B cell (primary cell): ENCODE data around the gene EIF4A3. TPM values are rescaled to one million over a fixed set of nuclear protein-coding genes. Genes with fewer than 3 reads are reported as not detected.

Source experiments
- ATAC-seq: fragments of 200-7000 bp; cut with Tn5 transposase; one replicate; pipeline ENCODE4 v1.10.0; 2021; ENCODE audit warnings: low read depth, mild to moderate bottlenecking, moderate number of reproducible peaks, moderate library complexity
- CTCF ChIA-PET: fragments of 350-600 bp; sonication (Branson Sonifier 250); formaldehyde crosslinking; loops from one replicate; lab custom pipeline; 2021; ENCODE audit warnings: antibody characterized with exemption, inconsistent platforms; lab: Charles Lee
- POLR2A ChIA-PET: fragments of 350-600 bp; sonication (Branson Sonifier 250); formaldehyde crosslinking; loops from one replicate; lab custom pipeline; 2021; ENCODE audit warnings: antibody characterized with exemption; lab: Charles Lee
- DNase-seq: peaks from one replicate; pipeline ENCODE4 v3.0.0; 2013
- H2AFZ ChIP-seq: 2 replicates; pipeline ENCODE4 v1.6.1; 2012; ENCODE audit warnings: mild to moderate bottlenecking, low read depth, low read length; ENCODE audit not compliant: insufficient read depth, poor library complexity, severe bottlenecking
- H3K27ac ChIP-seq, 2 donors: 1 replicate in 1 of 2; 2 replicates in 1 of 2; pipeline ENCODE4 v1.5.1; 2012 to 2013; ENCODE audit warnings: low read length in 2 of 2, mild to moderate bottlenecking in 2 of 2, moderate library complexity in 1 of 2
- H3K27me3 ChIP-seq, 4 experiments: fragments of 200-600 bp in 1 of 4; sonication (generic) in 1 of 4; replicated peaks in 1 of 4; 1 replicate in 2 of 4; 2 replicates in 2 of 4; pipeline versions ENCODE4 v1.6.1 to v1.7.0; 2013 to 2016; ENCODE audit warnings: low read length in 3 of 4, mild to moderate bottlenecking in 2 of 4, mixed read lengths in 1 of 4, moderate library complexity in 1 of 4; ENCODE audit not compliant: insufficient read depth in 4 of 4, control insufficient read depth in 3 of 4; ENCODE audit errors: control extremely low read depth in 1 of 4
- H3K36me3 ChIP-seq, 2 experiments: replicated peaks in 1 of 2; 1 replicate in 1 of 2; 2 replicates in 1 of 2; pipeline versions ENCODE4 v1.6.1 to v1.7.1; 2013; ENCODE audit warnings: low read length in 1 of 2; ENCODE audit not compliant: insufficient read depth in 2 of 2, control insufficient read depth in 1 of 2; ENCODE audit errors: control extremely low read depth in 1 of 2, extremely low read depth in 1 of 2
- H3K4me1 ChIP-seq, 2 donors: fragments of 200-600 bp in 1 of 2; sonication (generic) in 1 of 2; 1 replicate in 1 of 2; 2 replicates in 1 of 2; pipeline versions ENCODE4 v1.5.1 to v1.6.1; 2013 to 2017; ENCODE audit warnings: low read length in 2 of 2; ENCODE audit not compliant: control insufficient read depth in 2 of 2, insufficient read depth in 2 of 2
- H3K4me2 ChIP-seq: replicated peaks from 2 replicates; pipeline ENCODE3; 2012; ENCODE audit warnings: mild to moderate bottlenecking, low read depth, low read length; ENCODE audit not compliant: poor library complexity, severe bottlenecking
- H3K4me3 ChIP-seq, 5 experiments: fragments of 200-600 bp in 1 of 5; sonication (generic) in 1 of 5; 1 replicate in 3 of 5; 2 replicates in 2 of 5; pipeline versions ENCODE4 v1.5.1 to v1.7.0; 2011 to 2016; ENCODE audit warnings: low read length in 4 of 5, mild to moderate bottlenecking in 4 of 5, low read depth in 2 of 5, control low read depth in 1 of 5, moderate library complexity in 1 of 5; ENCODE audit not compliant: insufficient read depth in 1 of 5; ENCODE audit errors: control extremely low read depth in 1 of 5, extremely low read depth in 1 of 5
- H3K79me2 ChIP-seq: fragments of 200-600 bp; sonication (generic); one replicate; pipeline ENCODE4 v1.6.0; 2016; ENCODE audit warnings: low read length; ENCODE audit not compliant: control insufficient read depth, insufficient read depth
- H3K9ac ChIP-seq: fragments of 200-600 bp; sonication (generic); 2 replicates; pipeline ENCODE4 v1.6.1; 2017; ENCODE audit warnings: mild to moderate bottlenecking, low read length, moderate library complexity
- H3K9me3 ChIP-seq, 3 donors: one replicate each; pipeline versions ENCODE4 v1.6.1 to v1.7.1; 2013; ENCODE audit warnings: low read length in 2 of 3; ENCODE audit not compliant: control insufficient read depth in 2 of 3, insufficient read depth in 1 of 3; ENCODE audit errors: control extremely low read depth in 1 of 3
- H4K20me1 ChIP-seq: 2 replicates; pipeline ENCODE4 v1.6.0; 2012; ENCODE audit warnings: mild to moderate bottlenecking, low read length; ENCODE audit not compliant: insufficient read depth, control insufficient read depth, poor library complexity, severe bottlenecking
- H3K27ac Mint-ChIP-seq: one replicate; pipeline ENCODE4 v1.8.0; 2021; ENCODE audit warnings: mixed read lengths
- H3K27me3 Mint-ChIP-seq: one replicate; pipeline ENCODE4 v1.8.0; 2021; ENCODE audit warnings: mixed read lengths
- H3K4me1 Mint-ChIP-seq: one replicate; pipeline ENCODE4 v1.8.0; 2021; ENCODE audit warnings: mixed read lengths
- H3K4me3 Mint-ChIP-seq: one replicate; pipeline ENCODE4 v1.8.0; 2021; ENCODE audit warnings: mixed read lengths
- H3K9me3 Mint-ChIP-seq: one replicate; pipeline ENCODE4 v1.8.0; 2022; ENCODE audit warnings: mixed read lengths; ENCODE audit not compliant: insufficient read depth
- CTCF ChIP-seq: fragments of 200-600 bp; IDR thresholded peaks from one replicate; pipeline ENCODE4 v1.8.0; 2022; ENCODE audit warnings: antibody characterized with exemption, mild to moderate bottlenecking
- EZH2 ChIP-seq: IDR thresholded peaks from 2 replicates; pipeline ENCODE4 v1.6.1; 2012; ENCODE audit warnings: borderline replicate concordance, low read depth, mild to moderate bottlenecking, moderate library complexity, low read length; ENCODE audit not compliant: insufficient read depth, poor library complexity, severe bottlenecking
- WGBS: methylation state at CpG from one replicate; pipeline ENCODE4 v1.1.5; 2013; ENCODE audit warnings: missing lambda C conversion rate; ENCODE audit not compliant: insufficient coverage; 5-methylcytosine and 5-hydroxymethylcytosine counted together
- intact Hi-C: fragments of 100-400 bp; cut with micrococcal nuclease; formaldehyde crosslinking; loops from one replicate; pipeline ENCODE4 v1.10.0; 2022
- polyA plus RNA-seq: library from polyadenylated mRNA; depleted of rRNA; stranded (reverse); fragments of >200 nt; gene quantifications from 2 replicates; pipeline ENCODE4 v1.2.3, GENCODE V29; 2012
- total RNA-seq, 2 donors: library from RNA; stranded (reverse); fragments of 120-200 nt in 1 of 2; gene quantifications; 1 replicate in 1 of 2; 2 replicates in 1 of 2; pipeline versions ENCODE4 v1.2.3 to v1.2.4, GENCODE V29; 2013 to 2022

EIF4A3 gene
- total and polyA plus RNA-seq, 2 donors (not counting 1 experiment from before 2014, with no cell fraction given): 86.0 to 137 TPM

- Histone ChIP-seq H2AFZ (no peak overlapping the region), H3K27me3 (no peaks in the 10 kb centered on the region), H3K36me3 (no peaks in the 10 kb centered on the region), H3K27ac (no peak overlapping the region), H3K4me3 (no peak overlapping the region), H3K4me2 (no peak overlapping the region), H3K9me3 (peaks cover 0 to 4% (median 0%) of the 10 kb centered on the region in 3 donors), H3K4me1 (peaks cover 5 to 7% of the 10 kb centered on the region in 2 donors), H3K79me2 (no peaks in the 10 kb centered on the region), H4K20me1 (no peaks in the 10 kb centered on the region), H3K9ac (no peak overlapping the region)
- POLR2A ChIA-PET: no interaction called here
- Mint-ChIP-seq H3K27me3 (no peaks in the 10 kb centered on the region), H3K27ac (no peak overlapping the region), H3K4me3 (no peak overlapping the region), H3K4me1 (peaks cover 7% of the 10 kb centered on the region), H3K9me3 (no peaks in the 10 kb centered on the region)
- no peak for ATAC-seq
- no peak for DNase-seq
- CTCF ChIA-PET: interaction anchor here (1.1 to 2.7 kb wide), 2 partner anchors 16 kb away, joined by 3 to 6 read pairs; partner anchors contain the start of gene GAA
- 96% methylated on average over 25 of the region's 31 CpGs for WGBS
- intact Hi-C loops: no loop called here
- no peak for TF ChIP-seq CTCF
- TF ChIP-seq EZH2: no peak
Observed at GRCh38 chr17:80117491-80118401, 29.2 kb downstream of the EIF4A3 start.

GRCh38 chr17:80116921-80117380 lies 30.0 kb downstream of the EIF4A3 start:
- no peaks in the 10 kb centered on the region for H3K9me3 Mint-ChIP-seq
- Histone ChIP-seq H3K27me3 (no peaks in the 10 kb centered on the region), H3K4me1 (peaks cover 11 to 14% of the 10 kb centered on the region in 2 donors), H3K27ac (no peak overlapping the region), H3K9me3 (peaks cover 0 to 4% (median 0%) of the 10 kb centered on the region in 3 donors), H4K20me1 (no peaks in the 10 kb centered on the region), H2AFZ (no peak overlapping the region), H3K79me2 (no peaks in the 10 kb centered on the region), H3K4me3 (no peak overlapping the region), H3K9ac (no peak overlapping the region), H3K4me2 (no peak overlapping the region), H3K36me3 (no peaks in the 10 kb centered on the region)
- no peak overlapping the region for H3K27ac Mint-ChIP-seq
- intact Hi-C loops: no loop called here
- no peak for DNase-seq
- H3K27me3 Mint-ChIP-seq: no peaks in the 10 kb centered on the region
- no peak for ATAC-seq
- 92% methylated on average over 13 of the region's 13 CpGs for WGBS
- H3K4me3 Mint-ChIP-seq: no peak overlapping the region
- CTCF ChIA-PET: interaction anchor here (2.7 kb wide), 1 partner anchor 15 kb away, joined by 6 read pairs; the partner anchor contains the start of gene GAA
- POLR2A ChIA-PET: no interaction called here
- TF ChIP-seq EZH2: no peak
- TF ChIP-seq CTCF: no peak
- H3K4me1 Mint-ChIP-seq: peaks cover 12% of the 10 kb centered on the region
